Natural killer cell (primary cell): ENCODE data around the gene DNAJC5. TPM values are rescaled to one million over a fixed set of nuclear protein-coding genes. Genes with fewer than 3 reads are reported as not detected.

ENCODE experiments used
- ATAC-seq, 3 donors: fragments of 150-1000 bp in 2 of 3; fragments of 200-7000 bp in 1 of 3; cut with Tn5 transposase; 1 replicate in 1 of 3; 2 replicates in 2 of 3; pipeline ENCODE4 v1.10.0; 2021; ENCODE audit warnings: mild to moderate bottlenecking in 2 of 3, moderate library complexity in 2 of 3
- DNase-seq, 2 donors: peaks; one replicate each; pipeline versions ENCODE4 v3.0.0 to v3.0.0-alpha.2; 2013 to 2021; ENCODE audit warnings: mixed read lengths in 1 of 2
- H3K27ac ChIP-seq: one replicate; pipeline ENCODE4 v1.5.1; 2013; ENCODE audit warnings: mild to moderate bottlenecking, low read length
- H3K27me3 ChIP-seq: one replicate; pipeline ENCODE4 v1.6.1; 2013; ENCODE audit warnings: low read length; ENCODE audit not compliant: control insufficient read depth, insufficient read depth
- H3K36me3 ChIP-seq: one replicate; pipeline ENCODE4 v1.6.1; 2013; ENCODE audit warnings: low read length; ENCODE audit not compliant: control insufficient read depth, insufficient read depth
- H3K4me1 ChIP-seq: one replicate; pipeline ENCODE4 v1.6.1; 2013; ENCODE audit warnings: low read length; ENCODE audit not compliant: control insufficient read depth, insufficient read depth
- H3K4me3 ChIP-seq: one replicate; pipeline ENCODE4 v1.5.1; 2013; ENCODE audit warnings: low read length
- H3K9me3 ChIP-seq: one replicate; pipeline ENCODE4 v1.6.1; 2013; ENCODE audit warnings: low read length; ENCODE audit not compliant: control insufficient read depth, insufficient read depth
- H3K27ac Mint-ChIP-seq, 2 donors: one replicate each; pipeline ENCODE4 v1.8.0; 2022; ENCODE audit warnings: mild to moderate bottlenecking in 2 of 2, mixed read lengths in 2 of 2, moderate library complexity in 1 of 2
- H3K27me3 Mint-ChIP-seq, 2 donors: one replicate each; pipeline ENCODE4 v1.8.0; 2022; ENCODE audit warnings: low read depth in 2 of 2, mixed read lengths in 2 of 2
- H3K36me3 Mint-ChIP-seq: one replicate; pipeline ENCODE4 v1.8.0; 2022; ENCODE audit warnings: mixed read lengths
- H3K4me1 Mint-ChIP-seq, 2 donors: one replicate each; pipeline ENCODE4 v1.8.0; 2022; ENCODE audit warnings: mixed read lengths in 2 of 2
- H3K4me3 Mint-ChIP-seq: one replicate; pipeline ENCODE4 v1.8.0; 2022; ENCODE audit warnings: mild to moderate bottlenecking, moderate library complexity, mixed read lengths
- H3K9me3 Mint-ChIP-seq, 2 donors: one replicate each; pipeline ENCODE4 v1.8.0; 2022; ENCODE audit warnings: mixed read lengths in 2 of 2
- CTCF ChIP-seq: fragments of 200-600 bp; IDR thresholded peaks from one replicate; pipeline ENCODE4 v1.8.0; 2022; ENCODE audit warnings: antibody characterized with exemption
- WGBS: methylation state at CpG from one replicate; pipeline ENCODE4 v1.1.7; 2013; ENCODE audit warnings: missing lambda C conversion rate; ENCODE audit not compliant: insufficient coverage; 5-methylcytosine and 5-hydroxymethylcytosine counted together
- intact Hi-C: fragments of 100-400 bp; cut with micrococcal nuclease; formaldehyde crosslinking; loops from one replicate; pipeline ENCODE4 v1.14.2; 2022
- total RNA-seq, 4 donors: library from RNA; stranded (reverse); fragments of 120-200 nt in 1 of 4; gene quantifications; one replicate each; pipeline versions ENCODE4 v1.2.3 to v1.2.4, GENCODE V29; 2013 to 2022

DNAJC5 gene
- total RNA-seq, 3 donors from 2014 or later (not counting 1 experiment from before 2014, with no cell fraction given), result 27.5 to 45.1 (median 42.8) TPM

DNA sequence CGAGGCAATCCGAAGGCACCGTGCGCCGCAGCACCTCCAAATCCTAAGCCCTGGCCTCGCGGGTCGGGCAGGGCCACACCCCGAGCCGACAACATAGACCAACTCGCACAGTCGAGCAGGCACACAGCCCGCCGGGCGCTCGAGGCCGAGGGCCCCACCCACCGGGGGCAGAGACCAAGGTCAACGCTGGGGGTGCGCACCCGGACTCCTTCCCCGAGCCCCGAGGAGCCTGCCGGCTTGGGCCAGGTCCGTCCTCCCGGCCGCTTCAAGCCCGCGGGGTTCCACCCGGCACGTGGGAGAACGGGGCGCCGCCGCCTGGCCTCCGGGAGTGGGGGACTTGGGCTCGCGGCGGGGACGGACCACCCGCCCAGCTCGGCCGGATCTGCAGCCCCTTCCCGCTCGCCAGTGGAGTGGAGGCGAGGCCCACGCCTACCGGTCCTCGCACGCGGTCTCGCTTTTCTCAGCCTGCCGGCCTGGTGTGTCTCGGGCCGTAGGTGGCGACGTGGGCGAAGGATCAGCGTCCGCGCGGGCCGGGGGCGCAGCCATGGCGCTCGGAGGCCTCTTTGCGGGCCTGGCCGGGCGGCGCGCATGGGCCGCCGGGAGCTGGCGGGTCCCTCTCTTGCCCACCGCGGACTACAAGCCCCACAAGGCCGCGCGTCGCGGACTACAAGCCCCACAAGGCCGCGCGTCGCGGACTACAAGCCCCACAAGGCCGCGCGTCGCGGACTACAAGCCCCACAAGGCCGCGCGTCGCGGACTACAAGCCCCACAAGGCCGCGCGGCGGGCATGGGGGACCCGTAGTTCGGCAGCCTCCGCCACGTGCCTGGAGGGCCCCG, 61.1 kb downstream of the DNAJC5 start, which contains the start of gene UCKL1:
UCKL1 (minus strand) TSS at position 590 of the 837 bp plus-strand sequence; CDS start at position 546, 44 bp downstream.
- H3K36me3 Mint-ChIP-seq, result no peaks in the 10 kb centered on the region
- Histone ChIP-seq H3K36me3 (no peaks in the 10 kb centered on the region), H3K27me3 (no peaks in the 10 kb centered on the region), H3K4me1 (peaks cover 33% of the 10 kb centered on the region), H3K27ac (peak within 1 kb of the TSS; percentile 34), H3K9me3 (no peaks in the 10 kb centered on the region), H3K4me3 (peak within 1 kb of the TSS; percentile 65)
- ATAC-seq, result peak; percentile 86 to 94 (median 86)
- WGBS, result under 1% methylated on average over 105 of the region's 105 CpGs
- H3K27me3 Mint-ChIP-seq, result no peaks in the 10 kb centered on the region
- TF ChIP-seq CTCF, result no peak
- peaks cover 6 to 17% of the 10 kb centered on the region in 2 donors for H3K4me1 Mint-ChIP-seq
- H3K27ac Mint-ChIP-seq, result peak within 1 kb of the TSS; percentile 59 to 73
- DNase-seq, result peak; percentile 88 to 93
- intact Hi-C loops, result loop anchor here (1.0 to 2.0 kb wide), 2 partner anchors 23 to 91 kb away; partner anchors contain the start of genes SAMD10 and TPD52L2
- peak within 1 kb of the TSS; percentile 87 for H3K4me3 Mint-ChIP-seq
- no peaks in the 10 kb centered on the region for H3K9me3 Mint-ChIP-seq

GRCh38 chr20:63956664-63957003, 61.7 kb downstream of the DNAJC5 start:
- Histone ChIP-seq H3K4me1 (peaks cover 33% of the 10 kb centered on the region), H3K27ac (no peak overlapping the region), H3K36me3 (peaks cover 2% of the 10 kb centered on the region), H3K27me3 (no peaks in the 10 kb centered on the region), H3K9me3 (no peaks in the 10 kb centered on the region), H3K4me3 (peak overlapping the region; percentile 50)
- DNase-seq (no peak), ATAC-seq (peak in 2 of 3 donors; percentile 11 to 22)
- Mint-ChIP-seq H3K27ac (peak overlapping the region; percentile 59 to 73), H3K4me3 (peak overlapping the region; percentile 87), H3K27me3 (no peaks in the 10 kb centered on the region), H3K36me3 (no peaks in the 10 kb centered on the region), H3K9me3 (no peaks in the 10 kb centered on the region), H3K4me1 (peaks cover 6 to 17% of the 10 kb centered on the region in 2 donors)
- 2% methylated on average over 13 of the region's 15 CpGs for WGBS
- TF ChIP-seq CTCF, result no peak
- intact Hi-C loops, result loop anchor here (1.0 to 2.0 kb wide), 2 partner anchors 22 to 91 kb away; partner anchors contain the start of genes SAMD10 and TPD52L2

DNA sequence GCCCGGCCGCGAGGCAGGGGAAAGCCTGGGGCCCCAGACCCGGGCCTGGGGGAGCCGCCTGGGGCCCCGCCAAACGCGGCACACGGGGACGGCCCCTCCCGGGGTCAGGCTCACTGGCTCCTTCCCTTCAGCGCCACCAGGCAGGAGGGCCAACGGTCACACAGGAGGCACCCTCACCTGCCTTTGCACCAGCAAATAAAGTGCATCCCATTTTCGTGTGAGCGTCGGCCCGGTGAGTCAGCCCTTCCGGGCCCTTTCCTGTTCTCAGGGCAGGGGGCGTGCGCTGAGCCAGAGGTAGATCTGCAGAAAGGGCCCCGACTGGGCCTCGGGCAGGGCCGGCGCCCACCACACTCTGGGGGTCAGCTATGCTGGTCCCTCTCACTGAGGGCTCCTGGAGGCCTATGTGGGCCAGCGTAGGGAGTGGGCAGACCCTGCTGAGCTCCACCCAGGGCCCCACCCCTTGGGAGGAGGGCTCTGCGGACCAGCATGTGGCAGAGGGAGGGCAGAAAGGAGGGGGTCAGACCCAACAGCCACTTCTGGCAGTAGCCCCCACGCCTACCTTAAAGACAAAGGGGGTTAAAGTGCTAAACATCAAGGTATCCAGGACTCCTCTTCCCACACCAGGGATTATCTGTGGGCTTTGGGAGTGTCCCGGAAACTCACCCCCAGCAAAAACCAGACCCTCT, 62.2 kb downstream of the DNAJC5 start:
- H3K4me1 Mint-ChIP-seq, result peaks cover 6 to 17% of the 10 kb centered on the region in 2 donors

More for the DNA sequence above, 62.2 kb downstream of the DNAJC5 start:
- Mint-ChIP-seq H3K36me3 (no peaks in the 10 kb centered on the region), H3K27me3 (no peaks in the 10 kb centered on the region), H3K9me3 (no peaks in the 10 kb centered on the region), H3K27ac (peak overlapping the region in 1 of 2 donors; percentile 73), H3K4me3 (peak overlapping the region; percentile 63)
- ATAC-seq, result peak; percentile 2 to 29 (median 8)
- H3K4me1 ChIP-seq, result peaks cover 33% of the 10 kb centered on the region
- peak overlapping the region; percentile 50 for H3K4me3 ChIP-seq
- intact Hi-C loops, result loop anchor here (2.0 kb wide), 1 partner anchor 22 kb away; the partner anchor contains the start of gene SAMD10
- H3K9me3 ChIP-seq, result no peaks in the 10 kb centered on the region
- H3K36me3 ChIP-seq, result peaks cover 2% of the 10 kb centered on the region
- peak; percentile 48 to 79 for DNase-seq
- WGBS, result 5% methylated on average over 28 of the region's 28 CpGs
- H3K27ac ChIP-seq, result no peak overlapping the region
- H3K27me3 ChIP-seq, result no peaks in the 10 kb centered on the region
- TF ChIP-seq CTCF, result no peak
